Stimulated activated CD8-positive, alpha-beta memory T cell treated with anti-CD3 and anti-CD28 coated beads, Interleukin-4, amount 100 ng/mL, for 4 hours (primary cell): ENCODE results near the gene PCDHA9.
"Not testable (repeated sequence)": the region's sequence is repeated elsewhere in the genome, so short reads cannot be mapped to it uniquely, and the experiment has no call there.

Source experiments
- DNase-seq, 2 donors: peaks; one replicate each; pipeline ENCODE4 v3.0.0-alpha.2; 2020; ENCODE audit warnings: low read depth in 2 of 2, low spot score in 1 of 2

Gene PCDHA9

DNA sequence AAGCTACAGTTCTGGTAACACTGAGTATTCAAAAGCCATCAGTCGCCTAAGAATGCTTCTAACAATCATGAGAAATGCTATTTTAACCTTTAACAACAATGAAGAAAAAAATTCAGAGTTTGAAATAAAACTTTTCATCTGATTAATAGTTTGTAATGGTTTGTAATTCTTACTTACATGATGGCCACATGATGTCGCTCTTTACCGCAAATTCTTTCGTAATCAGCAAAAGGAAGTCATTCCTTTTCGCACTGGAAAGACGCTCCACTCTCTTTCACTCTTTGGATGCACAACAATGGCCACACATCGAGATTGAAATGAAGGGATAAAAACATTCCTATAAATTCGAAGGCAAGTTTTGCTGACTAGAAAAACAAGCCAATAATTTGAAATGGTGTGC lies 14.2 kb upstream of the PCDHA9 start, which contains the start of gene PCDHA7:
Gene PCDHA7 (plus strand): TSS at position 277 of the 400 bp plus-strand sequence. CDS start 115 bp downstream, at position 392.
- DNase-seq = no peak

DNA sequence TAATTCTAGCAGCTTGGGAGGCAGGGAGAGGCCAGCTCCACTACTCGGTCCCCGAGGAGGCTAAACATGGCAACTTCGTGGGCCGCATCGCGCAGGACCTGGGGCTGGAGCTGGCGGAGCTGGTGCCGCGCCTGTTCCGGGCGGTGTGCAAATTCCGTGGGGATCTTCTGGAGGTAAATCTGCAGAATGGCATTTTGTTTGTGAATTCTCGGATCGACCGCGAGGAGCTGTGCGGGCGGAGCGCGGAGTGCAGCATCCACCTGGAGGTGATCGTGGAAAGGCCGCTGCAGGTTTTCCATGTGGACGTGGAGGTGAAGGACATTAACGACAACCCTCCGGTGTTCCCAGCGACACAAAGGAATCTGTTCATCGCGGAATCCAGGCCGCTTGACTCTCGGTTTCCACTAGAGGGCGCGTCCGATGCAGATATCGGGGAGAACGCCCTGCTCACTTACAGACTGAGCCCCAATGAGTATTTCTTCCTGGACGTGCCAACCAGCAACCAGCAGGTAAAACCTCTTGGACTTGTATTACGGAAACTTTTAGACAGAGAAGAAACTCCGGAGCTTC lies 13.7 kb upstream of the PCDHA9 start:
- DNase-seq = not testable (repeated sequence)

DNA sequence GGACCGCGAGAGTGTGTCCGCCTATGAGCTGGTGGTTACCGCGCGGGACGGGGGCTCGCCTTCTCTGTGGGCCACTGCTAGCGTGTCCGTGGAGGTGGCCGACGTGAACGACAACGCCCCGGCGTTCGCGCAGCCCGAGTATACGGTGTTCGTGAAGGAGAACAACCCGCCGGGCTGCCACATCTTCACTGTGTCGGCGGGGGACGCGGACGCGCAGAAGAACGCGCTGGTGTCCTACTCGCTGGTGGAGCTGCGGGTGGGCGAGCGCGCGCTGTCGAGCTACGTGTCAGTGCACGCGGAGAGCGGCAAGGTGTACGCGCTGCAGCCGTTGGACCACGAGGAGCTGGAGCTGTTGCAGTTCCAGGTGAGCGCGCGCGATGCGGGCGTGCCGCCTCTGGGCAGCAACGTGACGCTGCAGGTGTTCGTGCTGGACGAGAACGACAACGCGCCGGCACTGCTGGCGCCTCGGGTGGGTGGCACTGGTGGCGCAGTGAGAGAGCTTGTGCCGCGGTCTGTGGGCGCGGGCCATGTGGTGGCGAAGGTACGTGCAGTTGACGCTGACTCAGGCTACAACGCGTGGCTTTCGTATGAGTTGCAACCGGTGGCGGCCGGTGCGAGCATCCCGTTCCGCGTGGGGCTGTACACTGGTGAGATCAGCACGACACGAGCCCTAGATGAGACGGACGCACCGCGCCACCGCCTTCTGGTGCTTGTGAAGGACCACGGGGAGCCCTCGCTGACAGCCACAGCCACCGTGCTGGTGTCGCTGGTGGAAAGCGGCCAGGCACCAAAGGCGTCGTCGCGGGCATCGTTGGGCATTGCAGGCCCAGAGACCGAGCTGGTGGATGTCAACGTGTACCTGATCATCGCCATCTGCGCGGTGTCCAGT lies 12.3 kb upstream of the PCDHA9 start:
- DNase-seq = no peak

DNA sequence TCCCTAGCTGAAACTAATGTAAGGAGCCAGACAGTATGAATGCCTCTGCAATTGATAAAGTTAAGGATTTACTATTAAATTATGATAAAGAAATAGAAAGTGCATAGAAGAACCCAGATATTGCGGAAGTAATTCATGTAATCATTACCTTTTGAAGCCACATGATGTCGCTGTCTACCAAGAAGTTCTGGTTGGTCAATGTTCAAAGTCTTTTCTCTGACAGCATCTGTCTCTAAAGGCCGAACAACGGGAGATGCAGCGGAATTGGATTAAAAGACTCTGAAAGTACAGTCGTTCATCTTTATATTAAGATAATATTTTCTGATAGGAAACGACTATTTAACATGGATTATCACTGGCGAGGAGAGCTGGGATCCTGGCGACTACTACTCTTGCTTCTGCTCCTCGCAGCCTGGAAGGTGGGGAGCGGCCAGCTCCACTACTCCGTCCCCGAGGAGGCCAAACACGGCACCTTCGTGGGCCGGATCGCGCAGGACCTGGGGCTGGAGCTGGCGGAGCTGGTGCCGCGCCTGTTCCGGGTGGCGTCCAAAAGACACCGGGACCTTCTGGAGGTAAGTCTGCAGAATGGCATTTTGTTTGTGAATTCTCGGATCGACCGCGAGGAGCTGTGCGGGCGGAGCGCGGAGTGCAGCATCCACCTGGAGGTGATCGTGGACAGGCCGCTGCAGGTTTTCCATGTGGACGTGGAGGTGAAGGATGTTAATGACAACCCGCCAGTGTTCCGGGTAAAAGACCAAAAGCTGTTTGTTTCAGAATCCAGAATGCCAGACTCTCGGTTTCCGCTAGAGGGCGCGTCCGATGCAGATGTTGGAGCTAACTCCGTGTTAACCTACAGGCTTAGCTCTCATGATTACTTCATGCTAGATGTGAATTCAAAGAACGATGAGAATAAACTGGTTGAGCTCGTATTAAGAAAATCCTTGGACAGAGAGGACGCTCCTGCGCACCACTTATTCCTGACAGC lies 6.9 kb upstream of the PCDHA9 start, which contains the start of gene PCDHA8:
Gene PCDHA8 (plus strand): TSS at position 210 of the 985 bp plus-strand sequence. CDS start 135 bp downstream, at position 345.
- DNase-seq = no peak

DNA sequence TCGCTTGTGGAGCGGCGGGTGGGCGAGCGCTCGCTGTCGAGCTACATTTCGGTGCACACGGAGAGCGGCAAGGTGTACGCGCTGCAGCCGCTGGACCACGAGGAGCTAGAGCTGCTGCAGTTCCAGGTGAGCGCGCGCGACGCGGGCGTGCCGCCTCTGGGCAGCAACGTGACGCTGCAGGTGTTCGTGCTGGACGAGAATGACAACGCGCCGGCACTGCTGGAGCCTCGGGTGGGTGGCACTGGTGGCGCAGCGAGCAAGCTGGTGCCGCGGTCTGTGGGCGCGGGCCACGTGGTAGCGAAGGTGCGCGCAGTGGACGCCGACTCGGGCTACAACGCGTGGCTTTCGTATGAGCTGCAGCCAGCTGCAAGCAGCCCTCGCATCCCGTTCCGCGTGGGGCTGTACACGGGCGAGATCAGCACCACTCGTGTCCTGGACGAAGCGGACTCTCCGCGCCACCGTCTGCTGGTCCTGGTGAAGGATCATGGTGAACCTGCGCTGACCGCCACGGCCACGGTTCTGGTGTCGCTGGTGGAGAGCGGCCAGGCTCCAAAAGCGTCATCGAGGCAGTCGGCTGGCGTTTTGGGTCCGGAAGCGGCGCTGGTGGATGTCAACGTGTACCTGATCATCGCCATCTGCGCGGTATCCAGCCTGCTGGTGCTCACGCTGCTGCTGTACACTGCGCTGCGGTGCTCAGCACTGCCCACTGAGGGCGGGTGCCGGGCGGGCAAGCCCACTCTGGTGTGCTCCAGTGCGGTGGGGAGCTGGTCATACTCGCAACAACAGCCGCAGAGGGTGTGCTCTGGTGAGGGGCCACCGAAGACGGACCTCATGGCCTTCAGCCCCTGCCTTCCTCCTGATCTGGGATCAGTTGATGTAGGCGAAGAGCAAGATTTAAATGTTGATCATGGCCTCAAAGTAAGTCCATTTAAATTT lies 5.1 kb upstream of the PCDHA9 start:
- no peak for DNase-seq

DNA sequence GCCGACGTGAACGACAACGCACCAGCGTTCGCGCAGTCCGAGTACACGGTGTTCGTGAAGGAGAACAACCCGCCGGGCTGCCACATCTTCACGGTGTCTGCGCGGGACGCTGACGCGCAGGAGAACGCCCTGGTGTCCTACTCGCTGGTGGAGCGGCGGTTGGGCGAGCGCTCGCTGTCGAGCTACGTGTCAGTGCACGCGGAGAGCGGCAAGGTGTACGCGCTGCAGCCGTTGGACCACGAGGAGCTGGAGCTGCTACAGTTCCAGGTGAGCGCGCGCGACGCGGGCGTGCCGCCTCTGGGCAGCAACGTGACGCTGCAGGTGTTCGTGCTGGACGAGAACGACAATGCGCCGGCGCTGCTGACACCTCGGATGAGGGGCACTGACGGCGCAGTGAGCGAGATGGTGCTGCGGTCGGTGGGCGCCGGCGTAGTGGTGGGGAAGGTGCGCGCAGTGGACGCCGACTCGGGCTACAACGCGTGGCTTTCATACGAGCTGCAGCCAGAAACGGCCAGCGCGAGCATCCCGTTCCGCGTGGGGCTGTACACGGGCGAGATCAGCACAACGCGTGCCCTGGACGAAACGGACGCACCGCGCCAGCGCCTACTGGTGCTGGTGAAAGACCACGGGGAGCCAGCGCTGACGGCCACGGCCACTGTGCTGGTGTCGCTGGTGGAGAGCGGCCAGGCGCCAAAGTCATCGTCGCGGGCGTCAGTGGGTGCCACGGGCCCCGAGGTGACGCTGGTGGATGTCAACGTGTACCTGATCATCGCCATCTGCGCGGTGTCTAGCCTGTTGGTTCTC lies 1.9 kb downstream of the PCDHA9 start:
- DNase-seq = not testable (repeated sequence)

DNA sequence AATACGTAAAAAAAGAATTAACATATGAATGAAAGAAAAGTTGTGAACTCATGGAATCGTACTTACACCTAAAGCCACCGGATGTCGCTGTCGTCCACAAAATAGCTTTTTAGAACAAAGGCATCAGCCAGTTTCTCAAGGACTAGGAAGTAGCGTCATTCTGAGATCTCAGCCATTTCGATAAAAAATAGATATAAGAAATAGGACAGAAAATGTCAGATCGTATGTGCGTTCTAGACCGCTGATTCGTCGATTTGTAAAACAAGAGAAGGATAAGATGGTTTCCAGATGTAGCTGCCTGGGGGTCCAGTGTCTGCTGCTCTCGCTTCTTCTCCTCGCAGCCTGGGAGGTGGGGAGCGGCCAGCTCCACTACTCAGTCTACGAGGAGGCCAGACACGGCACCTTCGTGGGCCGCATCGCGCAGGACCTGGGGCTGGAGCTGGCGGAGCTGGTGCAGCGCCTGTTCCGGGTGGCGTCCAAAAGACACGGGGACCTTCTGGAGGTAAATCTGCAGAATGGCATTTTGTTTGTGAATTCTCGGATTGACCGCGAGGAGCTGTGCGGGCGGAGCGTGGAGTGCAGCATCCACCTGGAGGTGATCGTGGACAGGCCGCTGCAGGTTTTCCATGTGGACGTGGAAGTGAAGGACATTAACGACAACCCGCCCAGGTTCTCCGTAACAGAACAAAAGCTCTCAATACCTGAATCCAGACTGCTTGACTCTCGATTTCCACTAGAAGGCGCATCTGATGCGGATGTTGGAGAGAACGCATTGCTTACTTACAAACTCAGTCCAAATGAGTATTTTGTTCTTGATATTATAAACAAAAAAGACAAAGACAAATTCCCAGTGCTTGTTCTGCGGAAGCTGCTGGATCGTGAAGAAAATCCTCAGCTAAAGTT lies 7.8 kb downstream of the PCDHA9 start, which contains the start of gene PCDHA10:
Gene PCDHA10 (plus strand): TSS at position 126 of the 903 bp plus-strand sequence. CDS start 152 bp downstream, at position 278.
- DNase-seq = no peak

DNA sequence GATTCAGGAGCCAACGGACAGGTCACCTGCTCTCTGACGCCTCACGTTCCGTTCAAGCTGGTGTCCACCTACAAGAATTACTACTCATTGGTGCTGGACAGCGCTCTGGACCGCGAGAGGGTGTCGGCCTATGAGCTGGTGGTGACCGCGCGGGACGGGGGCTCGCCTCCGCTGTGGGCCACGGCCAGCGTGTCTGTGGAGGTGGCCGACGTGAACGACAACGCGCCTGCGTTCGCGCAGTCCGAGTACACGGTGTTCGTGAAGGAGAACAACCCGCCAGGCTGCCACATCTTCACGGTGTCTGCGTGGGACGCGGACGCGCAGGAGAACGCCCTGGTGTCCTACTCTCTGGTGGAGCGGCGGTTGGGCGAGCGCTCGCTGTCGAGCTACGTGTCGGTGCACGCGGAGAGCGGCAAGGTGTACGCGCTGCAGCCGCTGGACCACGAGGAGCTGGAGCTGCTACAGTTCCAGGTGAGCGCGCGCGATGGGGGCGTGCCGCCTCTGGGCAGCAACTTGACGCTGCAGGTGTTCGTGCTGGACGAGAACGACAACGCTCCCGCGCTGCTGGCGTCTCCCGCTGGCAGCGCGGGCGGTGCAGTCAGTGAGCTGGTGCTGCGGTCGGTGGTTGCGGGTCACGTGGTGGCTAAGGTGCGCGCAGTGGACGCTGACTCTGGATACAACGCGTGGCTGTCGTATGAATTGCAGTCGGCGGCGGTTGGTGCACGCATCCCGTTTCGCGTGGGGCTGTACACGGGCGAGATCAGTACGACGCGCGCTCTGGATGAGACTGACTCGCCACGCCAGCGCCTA lies 9.2 kb downstream of the PCDHA9 start:
- no peak for DNase-seq

DNA sequence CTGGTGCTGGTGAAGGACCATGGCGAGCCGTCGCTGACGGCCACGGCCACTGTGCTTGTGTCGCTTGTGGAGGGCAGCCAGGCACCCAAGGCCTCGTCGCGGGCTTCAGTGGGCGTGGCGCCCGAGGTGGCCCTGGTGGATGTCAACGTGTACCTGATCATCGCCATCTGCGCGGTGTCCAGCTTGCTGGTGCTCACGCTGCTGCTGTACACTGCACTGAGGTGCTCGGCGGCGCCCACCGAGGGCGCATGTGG lies 9.7 kb downstream of the PCDHA9 start:
- DNase-seq = no peak

DNA sequence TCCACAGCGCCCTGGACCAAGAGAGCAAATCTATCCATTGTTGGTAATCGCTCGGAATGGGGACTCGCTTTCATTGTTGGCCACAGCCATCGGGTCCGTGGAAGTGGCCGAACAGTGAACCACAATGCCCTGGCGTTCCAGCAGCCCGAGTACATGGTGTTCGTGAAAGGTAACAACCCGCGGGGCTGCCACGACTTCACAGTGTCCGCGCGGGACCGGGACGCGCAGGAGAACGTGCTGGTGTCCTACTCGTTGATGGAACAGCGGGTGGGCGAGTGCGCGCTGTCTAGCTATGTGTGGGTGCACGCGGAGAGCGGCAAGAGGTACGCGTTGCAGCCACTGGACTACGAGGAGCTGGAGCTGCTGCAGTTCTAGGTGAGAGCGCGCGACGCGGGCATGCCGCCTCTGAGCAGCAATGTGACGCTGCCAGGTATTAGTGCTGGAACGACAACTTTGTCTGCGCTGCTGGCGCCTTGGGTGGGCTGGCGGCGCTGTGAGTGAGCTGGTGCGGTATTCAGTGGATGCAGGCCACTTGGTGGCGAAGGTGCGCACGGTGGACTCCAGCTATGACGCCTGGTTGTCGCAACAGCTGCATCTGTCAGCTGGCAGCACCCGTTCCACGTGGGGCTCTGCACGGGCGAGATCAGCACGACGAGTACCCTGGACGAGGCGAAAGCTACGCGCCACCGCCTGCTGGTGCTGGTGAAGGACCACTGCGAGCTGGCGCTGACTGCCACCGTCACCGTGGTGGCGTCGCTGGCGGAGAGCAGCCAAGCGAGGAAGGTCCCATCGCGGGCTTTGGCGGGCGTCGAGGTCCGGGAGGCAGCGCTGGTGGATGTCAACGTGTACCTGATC lies 14.5 kb downstream of the PCDHA9 start:
- DNase-seq = no peak

DNA sequence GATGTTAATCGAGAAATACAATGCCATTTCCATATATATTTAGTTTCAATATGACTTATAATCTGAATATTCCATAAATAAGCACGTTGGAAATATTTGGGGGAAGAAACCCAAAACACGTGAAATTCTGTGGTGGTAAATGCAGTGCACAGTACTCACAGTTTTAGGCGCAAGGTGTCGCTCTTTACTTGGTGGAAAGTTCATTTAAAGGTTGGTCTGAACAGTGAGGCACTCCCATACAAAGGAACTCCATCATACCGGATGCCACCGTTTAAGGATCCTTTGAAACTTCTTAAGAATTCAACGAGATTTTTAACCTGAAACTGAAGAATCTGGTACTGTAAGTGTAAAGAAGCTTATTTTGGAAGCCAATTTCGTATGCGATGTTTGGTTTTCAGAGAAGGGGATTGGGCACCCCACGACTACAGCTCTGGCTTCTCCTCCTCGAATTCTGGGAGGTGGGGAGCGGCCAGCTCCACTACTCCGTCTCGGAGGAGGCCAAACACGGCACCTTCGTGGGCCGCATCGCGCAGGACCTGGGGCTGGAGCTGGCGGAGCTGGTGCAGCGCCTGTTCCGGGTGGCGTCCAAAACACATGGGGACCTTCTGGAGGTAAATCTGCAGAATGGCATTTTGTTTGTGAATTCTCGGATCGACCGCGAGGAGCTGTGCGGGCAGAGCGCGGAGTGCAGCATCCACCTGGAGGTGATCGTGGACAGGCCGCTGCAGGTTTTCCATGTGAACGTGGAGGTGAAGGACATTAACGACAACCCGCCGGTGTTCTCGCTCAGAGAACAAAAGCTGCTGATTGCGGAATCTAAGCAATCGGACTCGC lies 20.8 kb downstream of the PCDHA9 start, which contains the start of gene PCDHA11:
Gene PCDHA11 (plus strand): TSS at position 237 of the 834 bp plus-strand sequence. CDS start 147 bp downstream, at position 384.
- no peak for DNase-seq

DNA sequence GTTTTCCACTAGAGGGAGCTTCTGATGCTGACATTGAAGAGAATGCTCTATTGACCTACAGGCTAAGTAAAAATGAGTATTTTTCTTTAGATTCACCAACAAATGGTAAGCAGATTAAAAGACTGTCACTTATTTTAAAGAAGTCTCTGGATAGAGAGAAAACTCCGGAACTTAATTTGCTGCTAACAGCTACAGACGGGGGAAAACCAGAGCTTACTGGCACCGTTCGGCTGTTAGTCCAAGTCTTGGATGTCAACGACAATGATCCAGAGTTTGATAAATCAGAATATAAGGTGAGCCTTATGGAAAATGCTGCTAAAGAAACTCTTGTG lies 21.3 kb downstream of the PCDHA9 start:
- DNase-seq = no peak

DNA sequence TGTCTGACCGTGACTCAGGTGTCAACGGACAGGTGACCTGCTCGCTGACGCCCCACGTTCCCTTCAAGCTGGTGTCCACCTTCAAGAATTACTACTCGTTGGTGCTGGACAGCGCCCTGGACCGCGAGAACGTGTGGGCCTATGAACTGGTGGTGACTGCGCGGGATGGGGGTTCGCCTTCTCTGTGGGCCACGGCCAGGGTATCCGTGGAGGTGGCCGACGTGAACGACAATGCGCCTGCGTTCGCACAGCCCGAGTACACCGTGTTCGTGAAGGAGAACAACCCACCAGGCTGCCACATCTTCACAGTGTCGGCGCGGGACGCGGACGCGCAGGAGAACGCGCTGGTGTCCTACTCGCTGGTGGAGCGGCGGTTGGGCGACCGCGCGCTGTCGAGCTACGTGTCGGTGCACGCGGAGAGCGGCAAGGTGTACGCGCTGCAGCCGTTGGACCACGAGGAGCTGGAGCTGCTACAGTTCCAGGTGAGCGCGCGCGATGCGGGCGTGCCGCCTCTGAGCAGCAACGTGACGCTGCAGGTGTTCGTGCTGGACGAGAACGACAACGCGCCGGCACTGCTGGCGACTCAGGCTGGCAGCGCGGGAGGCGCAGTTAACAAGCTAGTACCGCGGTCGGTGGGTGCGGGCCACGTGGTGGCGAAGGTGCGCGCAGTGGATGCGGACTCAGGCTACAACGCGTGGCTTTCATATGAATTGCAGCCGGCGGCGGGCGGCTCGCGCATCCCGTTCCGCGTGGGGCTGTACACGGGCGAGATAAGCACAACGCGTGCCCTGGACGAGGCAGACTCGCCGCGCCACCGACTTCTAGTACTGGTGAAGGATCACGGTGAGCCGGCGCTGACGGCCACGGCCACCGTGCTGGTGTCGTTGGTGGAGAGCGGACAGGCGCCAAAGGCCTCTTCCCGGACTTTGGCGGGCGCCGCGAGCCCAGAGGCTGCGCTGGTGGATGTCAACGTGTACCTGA lies 22.3 kb downstream of the PCDHA9 start:
- no peak for DNase-seq
